CD4-positive, alpha-beta memory T cell (primary cell): ENCODE results near the gene LRCOL1. TPM values are rescaled to one million over a fixed set of nuclear protein-coding genes. Genes with fewer than 3 reads are reported as not detected.

ENCODE experiments used
- CTCF ChIA-PET: fragments of 350-600 bp; sonication (Branson Sonifier 250); formaldehyde crosslinking; loops from one replicate; lab custom pipeline; 2021; ENCODE audit warnings: inconsistent platforms; ENCODE audit not compliant: partially characterized antibody; lab: Charles Lee
- POLR2A ChIA-PET: fragments of 350-600 bp; sonication (Branson Sonifier 250); formaldehyde crosslinking; loops from one replicate; lab custom pipeline; 2021; ENCODE audit not compliant: partially characterized antibody; lab: Charles Lee
- DNase-seq, 5 donors: peaks; one replicate each; pipeline versions ENCODE4 v3.0.0 to v3.0.0-alpha.2; 2020 to 2022; ENCODE audit warnings: mixed read lengths in 1 of 5
- H3K27ac ChIP-seq: one replicate; pipeline ENCODE4 v1.7.0; 2013; ENCODE audit warnings: low read depth, low read length
- H3K27me3 ChIP-seq: 2 replicates; pipeline ENCODE4 v1.7.0; 2013; ENCODE audit warnings: mild to moderate bottlenecking, low read length, moderate library complexity; ENCODE audit not compliant: insufficient read depth
- H3K36me3 ChIP-seq: 2 replicates; pipeline ENCODE4 v1.7.0; 2013; ENCODE audit warnings: mild to moderate bottlenecking, low read length, moderate library complexity; ENCODE audit not compliant: insufficient read depth
- H3K4me1 ChIP-seq: 2 replicates; pipeline ENCODE4 v1.7.0; 2013; ENCODE audit warnings: mild to moderate bottlenecking, low read length, moderate library complexity; ENCODE audit not compliant: insufficient read depth
- H3K4me3 ChIP-seq, 2 donors: one replicate each; pipeline ENCODE4 v1.7.0; 2013; ENCODE audit warnings: low read length in 2 of 2, mild to moderate bottlenecking in 1 of 2
- H3K9me3 ChIP-seq, 2 donors: one replicate each; pipeline ENCODE4 v1.7.0; 2013; ENCODE audit warnings: low read length in 2 of 2, control low read depth in 1 of 2; ENCODE audit not compliant: control insufficient read depth in 1 of 2
- H3K27ac Mint-ChIP-seq, 7 donors: one replicate each; pipeline ENCODE4 v1.8.0; 2020 to 2021; ENCODE audit warnings: mixed read lengths in 7 of 7, mild to moderate bottlenecking in 6 of 7, inconsistent platforms in 3 of 7, moderate library complexity in 3 of 7
- H3K27me3 Mint-ChIP-seq, 2 donors: one replicate each; pipeline ENCODE4 v1.8.0; 2020 to 2021; ENCODE audit warnings: mixed read lengths in 2 of 2
- H3K36me3 Mint-ChIP-seq, 2 donors: one replicate each; pipeline ENCODE4 v1.8.0; 2020 to 2021; ENCODE audit warnings: mixed read lengths in 2 of 2, inconsistent platforms in 1 of 2, mild to moderate bottlenecking in 1 of 2
- H3K4me1 Mint-ChIP-seq, 4 donors: one replicate each; pipeline ENCODE4 v1.8.0; 2020 to 2021; ENCODE audit warnings: mixed read lengths in 4 of 4, mild to moderate bottlenecking in 1 of 4
- H3K4me3 Mint-ChIP-seq, 8 donors: one replicate each; pipeline ENCODE4 v1.8.0; 2020 to 2021; ENCODE audit warnings: mixed read lengths in 8 of 8, mild to moderate bottlenecking in 7 of 8, moderate library complexity in 6 of 8, inconsistent platforms in 3 of 8
- H3K9me3 Mint-ChIP-seq, 8 donors: one replicate each; pipeline ENCODE4 v1.8.0; 2020 to 2021; ENCODE audit warnings: mixed read lengths in 8 of 8, mild to moderate bottlenecking in 5 of 8, inconsistent platforms in 3 of 8, moderate library complexity in 1 of 8
- intact Hi-C: fragments of 100-400 bp; cut with micrococcal nuclease; formaldehyde crosslinking; loops from one replicate; pipeline ENCODE4 v1.15.1; 2023
- polyA plus RNA-seq, 2 donors: library from polyadenylated mRNA; unstranded; fragments of 300-500 nt; fragmentation: Illumina TruSeq; gene quantifications; one replicate each; pipeline ENCODE4 v1.2.3, GENCODE V29; 2021
- total RNA-seq, 2 experiments: library from RNA; stranded (reverse); gene quantifications; one replicate each; pipeline ENCODE4 v1.2.3, GENCODE V29; 2021

LRCOL1 gene
- total RNA-seq (not detected), polyA plus RNA-seq (not detected)

DNA sequence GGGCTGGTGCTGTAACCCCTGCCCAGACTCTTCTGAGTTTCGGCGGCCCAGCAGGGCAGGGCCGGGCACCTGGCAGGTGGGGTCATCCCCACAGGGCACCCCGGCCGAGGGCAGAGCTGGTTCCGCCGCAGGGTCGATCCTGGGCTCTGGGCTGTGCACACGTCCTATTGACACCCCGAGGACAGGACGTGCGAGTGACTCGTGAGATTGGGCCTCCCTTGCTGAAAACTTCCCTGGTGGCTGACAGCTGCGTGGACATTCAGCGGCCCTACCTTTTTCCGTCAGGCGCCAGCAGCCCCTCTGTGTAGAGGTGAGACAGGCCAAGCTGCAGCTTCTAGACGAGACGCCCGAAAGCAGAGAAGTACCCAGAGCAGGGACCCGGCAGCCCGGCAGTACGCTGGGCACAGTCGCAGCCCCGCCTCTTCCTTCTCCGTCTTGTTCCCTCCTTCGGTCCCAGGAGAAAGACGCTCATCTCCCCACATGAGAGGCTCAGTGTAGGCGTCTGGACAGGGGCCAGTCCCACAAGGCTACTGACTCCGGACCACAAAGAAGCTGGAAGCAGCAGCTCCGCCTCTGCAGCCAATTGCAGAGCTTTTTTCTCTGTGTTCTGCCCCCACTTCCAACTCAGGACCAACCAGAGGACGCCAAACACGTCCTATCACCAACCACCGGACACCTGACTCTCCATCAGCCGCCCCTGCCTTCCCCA is at the start of gene LRCOL1:
Gene LRCOL1 (minus strand): TSS at position 532 of the 709 bp plus-strand sequence. CDS start 4,331 bp downstream, outside the sequence.
- POLR2A ChIA-PET: no interaction called here
- intact Hi-C loops: no loop called here
- Mint-ChIP-seq H3K4me1 (peaks cover 2 to 11% (median 8%) of the 10 kb centered on the region in 4 donors), H3K36me3 (no peaks in the 10 kb centered on the region), H3K27me3 (peaks cover 25 to 36% of the 10 kb centered on the region in 2 donors), H3K27ac (peak within 1 kb of the TSS in 2 of 7 donors; percentile 36 to 52), H3K4me3 (peak within 1 kb of the TSS in 7 of 8 donors; percentile 61 to 81 (median 70)), H3K9me3 (peaks cover 0 to 5% (median 3%) of the 10 kb centered on the region in 8 donors)
- H3K27me3 ChIP-seq: peaks cover 4% of the 10 kb centered on the region
- CTCF ChIA-PET: interaction anchor here (1.4 to 1.5 kb wide), 2 partner anchors 9 to 193 kb away, joined by 3 read pairs; no protein-coding TSS in a partner anchor
- no peaks in the 10 kb centered on the region for H3K4me1 ChIP-seq
- H3K36me3 ChIP-seq: no peaks in the 10 kb centered on the region
- no peaks in the 10 kb centered on the region for H3K9me3 ChIP-seq
- H3K27ac ChIP-seq: no peak within 1 kb of the TSS
- H3K4me3 ChIP-seq: no peak within 1 kb of the TSS
- no peak for DNase-seq

DNA sequence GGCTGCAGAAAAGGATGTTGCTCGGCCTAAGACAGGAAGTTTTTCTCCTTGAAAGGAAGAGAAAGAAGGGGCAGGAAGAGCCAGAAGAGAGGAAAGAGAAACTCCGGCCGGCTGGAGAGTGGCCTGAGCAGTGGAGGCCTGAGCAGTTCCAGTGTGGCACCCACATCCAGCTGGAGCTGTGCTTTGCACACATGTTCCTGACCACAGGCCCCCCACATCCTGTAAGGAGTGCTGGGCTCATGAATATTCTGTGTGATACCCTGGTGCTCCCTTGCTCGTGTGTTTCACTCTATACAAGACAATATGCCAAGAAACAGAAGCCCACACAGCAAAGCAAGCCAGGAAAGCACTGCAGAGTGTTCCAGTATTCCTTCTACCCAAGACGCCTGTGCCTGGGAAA is 49.7 kb upstream of the LRCOL1 start:
- Histone ChIP-seq H3K9me3 (no peaks in the 10 kb centered on the region), H3K4me3 (no peak overlapping the region), H3K4me1 (no peaks in the 10 kb centered on the region), H3K27ac (no peak overlapping the region), H3K27me3 (no peaks in the 10 kb centered on the region), H3K36me3 (peaks cover 55% of the 10 kb centered on the region)
- H3K27me3 Mint-ChIP-seq: no peaks in the 10 kb centered on the region
- H3K4me1 Mint-ChIP-seq: peaks cover 0 to 5% (median 3%) of the 10 kb centered on the region in 4 donors
- ChIA-PET POLR2A (no interaction called here), CTCF (no interaction called here)
- intact Hi-C loops: no loop called here
- peaks cover 52 to 79% of the 10 kb centered on the region in 2 donors for H3K36me3 Mint-ChIP-seq
- no peak for DNase-seq
- no peaks in the 10 kb centered on the region for H3K9me3 Mint-ChIP-seq
- H3K4me3 Mint-ChIP-seq: peak overlapping the region in 1 of 8 donors; percentile 31
- H3K27ac Mint-ChIP-seq: no peak overlapping the region

DNA sequence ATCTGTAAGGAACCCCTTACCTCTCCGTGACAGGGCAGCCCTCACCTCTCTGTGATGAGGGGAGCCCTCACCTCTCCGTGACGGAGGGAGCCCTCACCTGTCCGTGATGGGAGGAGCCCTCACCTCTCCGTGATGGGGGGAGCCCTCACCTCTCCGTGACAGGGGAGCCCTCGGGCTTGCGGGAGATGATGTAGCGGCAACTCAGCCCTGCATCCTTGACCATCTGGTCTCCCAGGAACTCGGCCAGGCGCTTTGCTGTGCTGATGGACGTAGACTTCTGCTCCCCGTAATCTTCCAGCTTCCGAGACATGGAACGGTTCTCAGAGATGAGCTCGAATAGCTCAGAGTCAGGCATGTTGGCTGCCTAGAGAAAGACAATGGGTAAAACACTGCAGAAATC is 48.8 kb upstream of the LRCOL1 start:
- ChIA-PET CTCF (interaction anchor here (0.6 kb wide), 2 partner anchors 34 to 245 kb away, joined by 3 read pairs; no protein-coding TSS in a partner anchor), POLR2A (no interaction called here)
- no peak for DNase-seq
- peaks cover 57 to 76% of the 10 kb centered on the region in 2 donors for H3K36me3 Mint-ChIP-seq
- peaks cover 0 to 5% (median 3%) of the 10 kb centered on the region in 4 donors for H3K4me1 Mint-ChIP-seq
- H3K4me3 Mint-ChIP-seq: no peak overlapping the region
- H3K27ac ChIP-seq: no peak overlapping the region
- H3K27me3 Mint-ChIP-seq: no peaks in the 10 kb centered on the region
- peaks cover 52% of the 10 kb centered on the region for H3K36me3 ChIP-seq
- H3K4me1 ChIP-seq: no peaks in the 10 kb centered on the region
- no peaks in the 10 kb centered on the region for H3K9me3 Mint-ChIP-seq
- H3K4me3 ChIP-seq: no peak overlapping the region
- H3K9me3 ChIP-seq: no peaks in the 10 kb centered on the region
- H3K27me3 ChIP-seq: no peaks in the 10 kb centered on the region
- intact Hi-C loops: no loop called here
- no peak overlapping the region for H3K27ac Mint-ChIP-seq

DNA sequence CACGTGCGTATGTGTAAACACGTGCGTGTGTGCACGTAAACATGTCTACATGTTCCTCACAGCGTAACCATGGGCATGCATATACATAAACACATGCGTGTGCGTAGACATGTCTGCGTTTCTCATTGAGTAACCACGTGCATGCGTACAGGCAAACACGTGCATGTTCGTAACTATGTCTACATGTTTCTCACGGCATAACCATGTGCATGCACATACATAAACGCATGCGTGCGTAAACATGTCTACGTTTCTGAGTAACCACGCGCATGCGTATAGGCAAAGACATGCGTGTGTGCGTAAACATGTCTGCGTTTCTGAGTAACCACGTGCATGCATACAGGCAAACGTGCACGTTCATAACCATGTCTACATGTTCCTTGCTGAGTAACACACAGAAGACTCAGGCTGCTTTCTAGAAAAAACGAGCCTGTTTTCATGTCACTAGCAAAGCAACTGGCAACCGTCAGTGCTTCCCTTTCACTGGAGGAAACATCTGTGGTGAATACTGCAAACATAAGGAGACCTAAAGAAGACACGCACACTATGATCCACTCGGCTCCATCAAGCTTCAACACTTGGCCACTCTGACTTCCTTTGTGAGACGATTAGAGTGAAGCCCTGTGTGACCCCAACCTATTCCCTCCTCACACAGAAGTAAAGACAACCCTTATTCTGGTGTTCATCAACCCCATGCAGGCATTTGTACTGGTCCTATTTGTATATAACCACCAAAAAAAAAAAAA is 47.9 kb upstream of the LRCOL1 start:
- Histone ChIP-seq H3K4me3 (no peak overlapping the region), H3K36me3 (peaks cover 56% of the 10 kb centered on the region), H3K4me1 (no peaks in the 10 kb centered on the region), H3K9me3 (no peaks in the 10 kb centered on the region), H3K27me3 (no peaks in the 10 kb centered on the region), H3K27ac (no peak overlapping the region)
- Mint-ChIP-seq H3K27ac (no peak overlapping the region), H3K4me3 (no peak overlapping the region), H3K4me1 (peaks cover 0 to 5% (median 3%) of the 10 kb centered on the region in 4 donors), H3K9me3 (no peaks in the 10 kb centered on the region), H3K27me3 (no peaks in the 10 kb centered on the region), H3K36me3 (peaks cover 64 to 80% of the 10 kb centered on the region in 2 donors)
- no peak for DNase-seq
- ChIA-PET POLR2A (no interaction called here), CTCF (interaction anchor here (0.6 kb wide), 1 partner anchor 35 kb away, joined by 3 read pairs; no protein-coding TSS in a partner anchor)
- intact Hi-C loops: no loop called here

DNA sequence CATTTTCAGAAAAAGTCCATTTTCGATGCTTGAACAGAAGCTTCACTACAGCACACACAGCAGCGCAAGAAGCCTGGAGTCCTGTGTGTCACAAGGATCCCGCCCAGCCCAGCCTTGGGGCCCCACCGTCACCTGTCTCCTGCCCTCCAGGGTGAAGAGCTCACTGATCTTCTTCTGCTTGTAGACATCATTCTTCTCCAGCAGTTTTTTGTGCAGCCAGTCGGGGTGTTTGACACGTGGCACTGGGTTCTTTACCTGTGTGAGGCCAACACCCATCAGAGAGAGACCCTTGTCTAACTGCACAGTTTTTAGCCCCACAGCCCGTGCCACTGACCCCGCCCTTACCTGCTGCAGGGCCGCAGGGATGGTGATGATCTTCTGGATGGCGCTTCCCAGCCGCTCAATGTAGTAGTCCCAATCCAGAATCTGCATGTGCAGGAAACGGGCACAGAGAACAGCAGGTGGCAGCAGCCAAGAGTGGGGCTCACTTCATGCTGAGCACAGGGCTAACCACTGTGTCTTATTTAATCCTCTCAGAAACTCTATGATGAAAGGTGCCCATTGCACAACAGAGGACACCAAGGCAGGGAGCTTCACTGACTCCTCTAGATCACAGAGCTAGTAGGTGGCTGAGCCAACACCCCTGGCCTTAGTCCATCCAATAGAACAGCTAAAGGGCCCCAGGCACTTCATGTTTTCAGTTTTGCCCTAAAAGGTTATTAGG is 46.8 kb upstream of the LRCOL1 start:
- Mint-ChIP-seq H3K4me3 (no peak overlapping the region), H3K27ac (no peak overlapping the region), H3K36me3 (peaks cover 63 to 78% of the 10 kb centered on the region in 2 donors), H3K27me3 (no peaks in the 10 kb centered on the region), H3K4me1 (no peaks in the 10 kb centered on the region), H3K9me3 (no peaks in the 10 kb centered on the region)
- ChIA-PET CTCF (no interaction called here), POLR2A (no interaction called here)
- intact Hi-C loops: no loop called here
- H3K27me3 ChIP-seq: no peaks in the 10 kb centered on the region
- H3K4me1 ChIP-seq: no peaks in the 10 kb centered on the region
- peaks cover 56% of the 10 kb centered on the region for H3K36me3 ChIP-seq
- H3K4me3 ChIP-seq: no peak overlapping the region
- no peaks in the 10 kb centered on the region for H3K9me3 ChIP-seq
- no peak for DNase-seq
- no peak overlapping the region for H3K27ac ChIP-seq

DNA sequence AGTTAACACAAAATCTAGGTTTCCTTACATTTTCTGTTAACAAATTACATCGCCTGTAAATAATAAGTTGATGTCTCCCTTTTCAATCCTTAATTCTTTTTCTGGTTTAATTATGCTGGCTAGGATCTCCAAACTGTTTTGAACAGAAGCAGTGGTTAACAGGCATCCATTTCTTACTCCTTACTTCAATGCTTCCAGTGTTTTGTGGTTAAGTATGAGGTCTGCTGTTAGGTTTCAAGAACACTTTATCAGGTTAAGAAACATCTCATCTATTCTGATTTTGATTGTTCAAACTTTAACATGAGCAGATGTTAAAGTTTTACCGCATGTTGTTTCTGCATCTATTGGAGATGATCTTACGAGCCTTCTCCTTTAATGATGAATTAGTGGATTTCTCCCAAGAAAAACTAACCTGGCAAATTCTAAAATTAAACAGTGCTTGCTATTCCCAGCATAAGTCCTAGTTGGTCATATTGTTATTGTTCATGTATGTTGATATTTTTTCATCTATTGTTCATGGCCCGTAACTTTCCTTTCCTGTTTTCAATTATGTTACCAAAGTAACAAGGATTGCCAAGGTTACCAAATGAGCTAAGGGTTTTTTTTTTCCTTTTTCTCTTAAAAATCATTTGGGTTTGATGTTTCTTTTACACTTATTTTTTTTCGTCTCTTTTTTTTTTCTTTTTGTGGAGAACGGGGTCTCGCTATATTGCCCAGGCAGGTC is 43.3 kb upstream of the LRCOL1 start:
- Mint-ChIP-seq H3K27me3 (no peaks in the 10 kb centered on the region), H3K36me3 (peaks cover 48 to 67% of the 10 kb centered on the region in 2 donors), H3K4me1 (no peaks in the 10 kb centered on the region), H3K4me3 (no peak overlapping the region), H3K27ac (peak overlapping the region in 1 of 7 donors; percentile 13), H3K9me3 (peaks cover 0 to 1% (median 0%) of the 10 kb centered on the region in 8 donors)
- peaks cover 43% of the 10 kb centered on the region for H3K36me3 ChIP-seq
- intact Hi-C loops: no loop called here
- ChIA-PET POLR2A (no interaction called here), CTCF (no interaction called here)
- H3K27me3 ChIP-seq: no peaks in the 10 kb centered on the region
- no peak overlapping the region for H3K4me3 ChIP-seq
- no peaks in the 10 kb centered on the region for H3K9me3 ChIP-seq
- no peak overlapping the region for H3K27ac ChIP-seq
- H3K4me1 ChIP-seq: no peaks in the 10 kb centered on the region
- no peak for DNase-seq
